MCF 10A (cell line): ENCODE data around the gene CAPN10. TPM values are rescaled to one million over a fixed set of nuclear protein-coding genes. Genes with fewer than 3 reads are reported as not detected.
A peak's percentile ranks its signal among the peaks of the same experiment; 100 is the strongest.

ENCODE experiments used
- BruUV-seq: library from RNA; stranded (reverse); fragments of 400-500 nt; replicated peaks from 2 replicates; lab custom pipeline; 2021; lab: Mats Ljungman, UMichigan
- CTCF ChIA-PET: fragments of 300-600 bp; sonication (Branson Sonifier 250); formaldehyde crosslinking; extraction: SDS; loops from one replicate; lab custom pipeline; 2021; ENCODE audit warnings: antibody characterized with exemption, inconsistent platforms; lab: Yijun Ruan, JAX
- POLR2A ChIA-PET: fragments of 300-600, 350-650 bp; sonication (Branson Sonifier 250); formaldehyde crosslinking; extraction: SDS; loops from one replicate; lab custom pipeline; 2020; ENCODE audit warnings: antibody characterized with exemption, inconsistent platforms; lab: Yijun Ruan, JAX
- DNase-seq: peaks from one replicate; pipeline ENCODE4 v3.0.0-alpha.2; 2018; ENCODE audit not compliant: unreplicated experiment
- H3K27ac Mint-ChIP-seq: one replicate; pipeline ENCODE4 v1.8.0; 2022; ENCODE audit warnings: mild to moderate bottlenecking, low read depth, mixed read lengths; ENCODE audit not compliant: unreplicated experiment
- H3K27me3 Mint-ChIP-seq: one replicate; pipeline ENCODE4 v1.8.0; 2022; ENCODE audit warnings: mixed read lengths; ENCODE audit not compliant: insufficient read depth, unreplicated experiment
- H3K36me3 Mint-ChIP-seq: one replicate; pipeline ENCODE4 v1.8.0; 2022; ENCODE audit warnings: mild to moderate bottlenecking, moderate library complexity, mixed read lengths; ENCODE audit not compliant: insufficient read depth, unreplicated experiment
- H3K4me1 Mint-ChIP-seq: one replicate; pipeline ENCODE4 v1.8.0; 2022; ENCODE audit warnings: mixed read lengths; ENCODE audit not compliant: insufficient read depth, unreplicated experiment
- H3K4me3 Mint-ChIP-seq: one replicate; pipeline ENCODE4 v1.8.0; 2022; ENCODE audit warnings: mild to moderate bottlenecking, moderate library complexity, mixed read lengths; ENCODE audit not compliant: unreplicated experiment
- H3K9me3 Mint-ChIP-seq: one replicate; pipeline ENCODE4 v1.8.0; 2022; ENCODE audit warnings: mixed read lengths; ENCODE audit not compliant: unreplicated experiment
- CTCF ChIP-seq: fragments of 200-600 bp; IDR thresholded peaks from one replicate; pipeline ENCODE4 v1.8.0; 2022; ENCODE audit warnings: antibody characterized with exemption, mild to moderate bottlenecking; ENCODE audit not compliant: unreplicated experiment
- intact Hi-C: fragments of 100-400 bp; cut with micrococcal nuclease; formaldehyde crosslinking; loops from 2 replicates; pipeline ENCODE4 v1.14.1; 2022
- total RNA-seq: library from RNA; stranded (reverse); gene quantifications from 2 replicates; pipeline ENCODE4 v1.2.3, GENCODE V29; 2022

CAPN10 gene
- total RNA-seq, 1 experiment from 2014 or later = 27.6 TPM

- intact Hi-C loops = loop anchor here (2.0 to 5.0 kb wide), 2 partner anchors 19 to 55 kb away; partner anchors contain the start of gene CAPN10
- POLR2A ChIA-PET = interaction anchor here (1.2 to 10.7 kb wide), 4 partner anchors 13 to 763 kb away, joined by 3 to 275 read pairs (median 42); partner anchors contain the start of gene CAPN10
- DNase-seq = peak; percentile 47
Observed at GRCh38 chr2:240567137-240567871, 19.2 kb upstream of the CAPN10 start.

GRCh38 chr2:240567872-240568677, 18.5 kb upstream of the CAPN10 start, which contains the start of gene RNPEPL1:
Gene RNPEPL1 (plus strand): TSS chr2:240568484. CDS start chr2:240568587, 103 bp downstream.
- ChIA-PET POLR2A (interaction anchor here (1.1 to 10.7 kb wide), 7 partner anchors 7 to 272 kb away, joined by 3 to 275 read pairs (median 21); partner anchors contain the start of genes CAPN10 and DUSP28), CTCF (interaction anchor here (1.2 to 1.3 kb wide), 2 partner anchors 12 to 37 kb away, joined by 3 to 6 read pairs; no protein-coding TSS in a partner anchor)
- no peaks in the 10 kb centered on the region for H3K27me3 Mint-ChIP-seq
- peak within 1 kb of the TSS; percentile 78 for H3K4me3 Mint-ChIP-seq
- H3K36me3 Mint-ChIP-seq = peaks cover 8% of the 10 kb centered on the region
- H3K9me3 Mint-ChIP-seq = no peaks in the 10 kb centered on the region
- peak; percentile 47 for DNase-seq
- H3K4me1 Mint-ChIP-seq = peaks cover 28% of the 10 kb centered on the region
- H3K27ac Mint-ChIP-seq = peak within 1 kb of the TSS; percentile 80
- intact Hi-C loops = loop anchor here (2.0 to 5.0 kb wide), 2 partner anchors 19 to 56 kb away; partner anchors contain the start of gene CAPN10
- no peak for TF ChIP-seq CTCF
- no TSS peak for BruUV-seq

More at GRCh38 chr2:240567137-240567871, 19.2 kb upstream of the CAPN10 start:
- peak overlapping the region; percentile 80 for H3K27ac Mint-ChIP-seq
- H3K9me3 Mint-ChIP-seq = no peaks in the 10 kb centered on the region
- peaks cover 28% of the 10 kb centered on the region for H3K4me1 Mint-ChIP-seq
- no peak for TF ChIP-seq CTCF
- CTCF ChIA-PET = interaction anchor here (1.3 to 5.7 kb wide), 3 partner anchors 14 to 36 kb away, joined by 3 to 52 read pairs (median 28); partner anchors contain the start of gene CAPN10
- peak overlapping the region; percentile 78 for H3K4me3 Mint-ChIP-seq
- peaks cover 11% of the 10 kb centered on the region for H3K36me3 Mint-ChIP-seq
- no TSS peak for BruUV-seq
- H3K27me3 Mint-ChIP-seq = no peaks in the 10 kb centered on the region

- BruUV-seq = no TSS peak
- ChIA-PET POLR2A (interaction anchor here (0.6 to 2.1 kb wide), 7 partner anchors 8 to 722 kb away, joined by 3 to 48 read pairs (median 4); partner anchors contain the start of genes CAPN10 and DUSP28), CTCF (interaction anchor here (0.5 to 1.2 kb wide), 3 partner anchors 11 to 283 kb away, joined by 3 to 6 read pairs (median 4); no protein-coding TSS in a partner anchor)
- no peaks in the 10 kb centered on the region for H3K9me3 Mint-ChIP-seq
- peak; percentile 36 for DNase-seq
- TF ChIP-seq CTCF = no peak
- H3K36me3 Mint-ChIP-seq = peaks cover 4% of the 10 kb centered on the region
- intact Hi-C loops = loop anchor here (5.0 kb wide), 1 partner anchor 57 kb away; no protein-coding TSS in a partner anchor
- peaks cover 28% of the 10 kb centered on the region for H3K4me1 Mint-ChIP-seq
- peak overlapping the region; percentile 78 for H3K4me3 Mint-ChIP-seq
- no peaks in the 10 kb centered on the region for H3K27me3 Mint-ChIP-seq
- H3K27ac Mint-ChIP-seq = no peak overlapping the region
Observed at GRCh38 chr2:240568678-240569522, 17.6 kb upstream of the CAPN10 start.
